ENCODE measurements around the gene CFLAR.

- TF ChIP-seq CTCF (conservative IDR thresholded peaks at IDR 0.05; ENCODE audit: low read length) (peak; percentile 37), EZH2phosphoT487 (IDR thresholded peaks at IDR 0.05; ENCODE audit: borderline replicate concordance) (no peak)
These were observed 44.3 kb upstream of the CFLAR start, which contains the start of the genes HYCC2 and NDUFB3 for GRCh38 chr2:201071479-201072200.

Data from Loucy (cell line).